Spinal cord (tissue), 10 donors: ENCODE results near the gene LRP5. TPM values are rescaled to one million over a fixed set of nuclear protein-coding genes. Genes with fewer than 3 reads are reported as not detected.
"Not testable (repeated sequence)": the region's sequence is repeated elsewhere in the genome, so short reads cannot be mapped to it uniquely, and the experiment has no call there.

ENCODE experiments used
- DNase-seq, 6 donors: peaks; one replicate each; pipeline versions ENCODE4 v3.0.0 to v3.0.0-alpha.2; 2013 to 2015; ENCODE audit warnings: low spot score in 6 of 6, low read depth in 4 of 6
- H3K27ac ChIP-seq: one replicate; pipeline ENCODE4 v1.5.1; 2013; ENCODE audit warnings: low read depth, low read length, control low read depth
- H3K27me3 ChIP-seq: one replicate; pipeline ENCODE4 v1.6.1; 2013; ENCODE audit warnings: low read length; ENCODE audit not compliant: control insufficient read depth, insufficient read depth
- H3K36me3 ChIP-seq: one replicate; pipeline ENCODE4 v1.6.1; 2013; ENCODE audit warnings: low read length; ENCODE audit not compliant: control insufficient read depth, insufficient read depth
- H3K4me1 ChIP-seq: one replicate; pipeline ENCODE4 v1.6.1; 2013; ENCODE audit warnings: low read length; ENCODE audit not compliant: control insufficient read depth, insufficient read depth
- H3K4me3 ChIP-seq: one replicate; pipeline ENCODE4 v1.5.1; 2013; ENCODE audit warnings: low read depth, low read length, control low read depth
- H3K9me3 ChIP-seq: one replicate; pipeline ENCODE4 v1.6.1; 2013; ENCODE audit warnings: low read length; ENCODE audit not compliant: control insufficient read depth, insufficient read depth
- WGBS: methylation state at CpG from one replicate; pipeline ENCODE4 v1.1.5; 2013; ENCODE audit warnings: missing lambda C conversion rate; ENCODE audit not compliant: insufficient coverage; 5-methylcytosine and 5-hydroxymethylcytosine counted together
- polyA plus RNA-seq, 2 donors: library from polyadenylated mRNA; unstranded; fragments of 120-200 nt; gene quantifications; one replicate each; pipeline ENCODE4 v1.2.1, GENCODE V29; 2013; ENCODE audit not compliant: insufficient read length in 2 of 2
- total RNA-seq, 2 donors: library from RNA; depleted of rRNA in 1 of 2; stranded (reverse); fragments of 120-200 nt in 1 of 2; fragments of >200 nt in 1 of 2; gene quantifications; one replicate each; pipeline versions ENCODE4 v1.2.3 to v1.2.4, GENCODE V29; 2013 to 2014
- donor health status: healthy.

The LRP5 gene
- total and polyA plus RNA-seq, 4 donors, result 12.8 to 32.4 (median 25.7) TPM

- DNase-seq, H3K9me3 ChIP-seq, H3K4me1 ChIP-seq, H3K27me3 ChIP-seq, H3K27ac ChIP-seq, H3K4me3 ChIP-seq, H3K36me3 ChIP-seq: not testable (repeated sequence)
- 94% methylated on average over 16 of the region's 34 CpGs for WGBS
These were observed 163.2 kb downstream of the LRP5 start for GRCh38 chr11:68475626-68476025.

GRCh38 chr11:68479390-68479789 is 167.0 kb downstream of the LRP5 start:
- no peak for DNase-seq
- H3K4me3 ChIP-seq, result no peak overlapping the region
- no peak overlapping the region for H3K27ac ChIP-seq
- no peaks in the 10 kb centered on the region for H3K27me3 ChIP-seq
- no peaks in the 10 kb centered on the region for H3K9me3 ChIP-seq
- no peaks in the 10 kb centered on the region for H3K4me1 ChIP-seq
- H3K36me3 ChIP-seq, result peaks cover 4% of the 10 kb centered on the region
- WGBS, result no CpG with 5 or more reads among the region's 3 CpGs

DNA sequence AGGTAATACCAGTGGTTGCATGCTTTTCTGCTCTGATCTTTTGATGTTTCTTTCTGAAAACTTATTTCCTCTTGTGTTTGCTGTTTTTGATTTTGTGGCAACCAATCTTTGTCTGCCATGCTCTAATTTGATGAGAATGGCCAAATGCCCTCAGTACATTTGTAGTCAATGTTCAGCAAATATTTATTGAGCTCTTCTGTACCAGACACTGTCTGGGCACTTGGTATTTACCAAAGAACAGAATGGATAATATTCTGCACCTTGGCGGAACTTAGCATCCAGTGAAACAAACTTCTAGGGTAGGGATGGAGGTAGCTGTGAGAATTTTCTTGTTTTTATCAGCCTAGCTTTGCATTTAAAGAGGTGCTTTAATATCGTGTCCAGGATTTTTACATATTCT is 167.8 kb downstream of the LRP5 start:
- Histone ChIP-seq H3K36me3 (peaks cover 4% of the 10 kb centered on the region), H3K4me3 (no peak overlapping the region), H3K27me3 (no peaks in the 10 kb centered on the region), H3K27ac (no peak overlapping the region), H3K4me1 (no peaks in the 10 kb centered on the region), H3K9me3 (no peaks in the 10 kb centered on the region)
- 92% methylated on average over 2 of the region's 2 CpGs for WGBS
- no peak for DNase-seq

GRCh38 chr11:68480852-68481510 is 168.6 kb downstream of the LRP5 start:
- Histone ChIP-seq H3K4me1 (no peaks in the 10 kb centered on the region), H3K36me3 (peaks cover under 1% of the 10 kb centered on the region), H3K27ac (no peak overlapping the region), H3K4me3 (no peak overlapping the region), H3K9me3 (no peaks in the 10 kb centered on the region), H3K27me3 (no peaks in the 10 kb centered on the region)
- 30% methylated on average over 2 of the region's 3 CpGs for WGBS
- no peak for DNase-seq

DNA sequence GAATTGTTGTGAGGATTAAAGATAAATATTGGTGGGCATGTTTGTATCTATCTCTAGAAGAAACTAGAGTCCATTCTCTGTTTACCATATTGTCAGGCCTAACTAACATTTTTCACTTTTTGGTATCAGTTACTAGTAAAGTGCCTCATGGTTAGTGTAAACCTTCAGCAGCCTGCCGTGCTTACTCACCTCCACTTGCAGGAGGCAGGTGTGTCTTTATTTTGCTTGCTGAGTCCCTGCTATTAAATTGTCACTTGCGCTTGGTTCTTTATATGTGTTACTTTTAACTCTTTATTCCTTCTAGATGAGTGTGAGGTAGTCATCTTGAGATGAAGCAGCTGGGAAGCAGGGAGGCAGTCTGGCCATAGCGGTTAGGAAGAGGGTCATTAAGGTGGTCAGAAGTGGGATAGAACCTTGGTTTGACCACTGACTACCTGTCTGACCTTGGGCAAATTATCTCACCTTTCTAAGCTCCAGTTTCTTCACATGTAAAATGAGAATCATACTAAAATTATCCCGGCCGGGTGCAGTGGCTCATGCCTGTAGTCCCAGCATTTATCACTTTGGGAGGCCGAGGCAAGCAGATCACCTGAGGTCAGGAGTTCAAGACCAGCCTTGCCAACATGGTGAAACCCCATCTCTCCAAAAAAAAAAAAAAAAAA is 169.3 kb downstream of the LRP5 start:
- H3K27me3 ChIP-seq, result no peaks in the 10 kb centered on the region
- no peak for DNase-seq
- no peaks in the 10 kb centered on the region for H3K36me3 ChIP-seq
- H3K9me3 ChIP-seq, result no peaks in the 10 kb centered on the region
- no peaks in the 10 kb centered on the region for H3K4me1 ChIP-seq
- no peak overlapping the region for H3K27ac ChIP-seq
- WGBS, result 100% methylated on average over 1 of the region's 6 CpGs
- no peak overlapping the region for H3K4me3 ChIP-seq

DNA sequence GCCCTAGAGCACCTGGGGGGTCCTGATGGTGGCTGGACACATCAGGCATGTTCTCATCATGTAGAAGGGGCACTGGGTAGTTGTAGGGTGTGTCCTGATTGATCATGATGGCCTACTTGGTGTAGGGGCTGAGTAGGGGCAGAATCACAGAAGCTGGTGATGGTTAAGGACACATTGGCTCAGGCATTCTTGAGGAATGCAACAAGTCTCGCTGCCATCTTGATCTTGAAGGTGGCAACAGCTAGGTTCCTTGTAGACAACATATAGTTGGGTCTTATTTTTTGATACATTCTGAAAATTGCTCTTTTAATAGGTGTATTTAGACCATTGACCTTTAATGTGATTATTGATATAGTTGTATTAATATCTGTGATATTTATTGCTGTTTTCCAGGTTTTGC is 176.2 kb downstream of the LRP5 start:
- H3K4me3 ChIP-seq, result no peak overlapping the region
- no peaks in the 10 kb centered on the region for H3K4me1 ChIP-seq
- H3K27me3 ChIP-seq, result no peaks in the 10 kb centered on the region
- no peak for DNase-seq
- no peaks in the 10 kb centered on the region for H3K9me3 ChIP-seq
- no peaks in the 10 kb centered on the region for H3K36me3 ChIP-seq
- H3K27ac ChIP-seq, result no peak overlapping the region
- WGBS, result 100% methylated on average over 1 of the region's 1 CpG

GRCh38 chr11:68495220-68495729 is 182.9 kb downstream of the LRP5 start:
- Histone ChIP-seq H3K36me3 (no peaks in the 10 kb centered on the region), H3K4me1 (peaks cover 3% of the 10 kb centered on the region), H3K4me3 (no peak overlapping the region), H3K27me3 (no peaks in the 10 kb centered on the region), H3K27ac (no peak overlapping the region), H3K9me3 (no peaks in the 10 kb centered on the region)
- DNase-seq, result no peak
- no CpG with 5 or more reads among the region's 3 CpGs for WGBS

DNA sequence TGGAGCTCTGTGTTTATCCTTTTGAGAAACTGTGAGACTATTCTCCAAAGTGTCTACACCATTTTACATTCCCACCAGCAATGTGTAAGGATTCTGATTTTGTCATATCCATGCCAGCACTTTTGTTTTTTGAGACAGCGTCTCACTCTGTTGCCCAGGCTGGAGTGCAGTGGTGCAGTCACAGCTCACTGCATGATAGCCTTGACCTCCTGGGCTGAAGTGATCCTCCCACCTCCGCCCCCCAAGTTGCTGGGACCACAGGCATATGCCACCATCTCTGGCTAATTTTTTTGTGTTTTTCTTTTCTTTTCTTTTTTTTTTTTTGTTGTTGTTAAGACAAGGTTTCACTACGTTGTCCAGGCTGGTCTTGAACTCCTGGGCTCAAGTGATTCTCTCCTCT is 183.5 kb downstream of the LRP5 start:
- DNase-seq, result no peak
- Histone ChIP-seq H3K27ac (no peak overlapping the region), H3K4me3 (no peak overlapping the region), H3K9me3 (no peaks in the 10 kb centered on the region), H3K36me3 (no peaks in the 10 kb centered on the region), H3K27me3 (no peaks in the 10 kb centered on the region), H3K4me1 (peaks cover 6% of the 10 kb centered on the region)
- WGBS, result 100% methylated on average over 1 of the region's 3 CpGs

DNA sequence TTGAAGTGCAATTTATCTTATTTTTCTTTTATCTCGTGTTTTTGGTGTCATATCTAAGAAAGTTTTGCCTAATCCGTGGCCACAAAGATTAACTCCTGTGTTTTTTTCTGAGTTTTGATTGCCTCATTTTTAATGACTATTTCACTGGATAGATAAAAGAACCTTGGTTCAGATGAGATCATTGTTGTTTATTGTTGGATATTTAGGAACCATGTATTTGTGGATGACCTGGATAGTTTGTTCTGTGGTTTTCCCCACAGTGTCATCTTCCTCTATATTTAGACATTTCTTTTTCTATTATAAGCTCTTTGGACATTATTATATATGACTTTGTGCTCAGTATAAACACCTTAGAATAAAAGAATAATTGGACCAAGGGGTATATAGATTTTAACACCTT is 185.4 kb downstream of the LRP5 start:
- H3K27me3 ChIP-seq, result no peaks in the 10 kb centered on the region
- H3K36me3 ChIP-seq, result no peaks in the 10 kb centered on the region
- no peak overlapping the region for H3K27ac ChIP-seq
- no CpG with 5 or more reads among the region's 2 CpGs for WGBS
- DNase-seq, result no peak
- H3K4me1 ChIP-seq, result peaks cover 7% of the 10 kb centered on the region
- no peaks in the 10 kb centered on the region for H3K9me3 ChIP-seq
- H3K4me3 ChIP-seq, result no peak overlapping the region

DNA sequence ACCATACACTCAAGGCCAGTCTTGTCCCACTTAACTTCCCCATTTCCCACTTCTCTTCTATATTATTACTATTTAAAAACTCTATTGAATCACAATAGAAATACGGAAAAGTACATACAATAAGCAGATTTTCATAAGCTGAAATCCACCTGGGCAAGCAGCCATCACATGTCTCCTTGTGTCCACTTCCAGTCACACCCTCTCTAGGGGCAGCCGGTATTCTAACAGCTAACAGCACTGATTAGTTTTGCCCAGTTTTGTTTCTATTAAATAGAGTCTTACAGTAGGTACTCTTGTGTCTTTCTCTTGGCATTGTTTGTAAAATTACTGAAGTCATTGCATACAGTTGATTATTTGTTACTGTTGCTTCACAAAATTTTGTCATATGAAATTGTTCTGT is 185.9 kb downstream of the LRP5 start:
- Histone ChIP-seq H3K9me3 (no peaks in the 10 kb centered on the region), H3K36me3 (no peaks in the 10 kb centered on the region), H3K27me3 (no peaks in the 10 kb centered on the region), H3K4me3 (no peak overlapping the region), H3K27ac (no peak overlapping the region), H3K4me1 (peaks cover 12% of the 10 kb centered on the region)
- WGBS, result 50% methylated on average over 1 of the region's 2 CpGs
- DNase-seq, result no peak
